CD4-positive, CD25-positive, alpha-beta regulatory T cell (primary cell): ENCODE measurements around the gene QDPR. TPM values are rescaled to one million over a fixed set of nuclear protein-coding genes. Genes with fewer than 3 reads are reported as not detected.

Experiments used
- ATAC-seq, 2 donors: fragments of 150-1000 bp; cut with Tn5 transposase; one replicate each; pipeline ENCODE4 v1.10.0; 2021; ENCODE audit warnings: low read depth in 2 of 2, moderate number of reproducible peaks in 2 of 2, moderate library complexity in 1 of 2
- DNase-seq, 3 donors: peaks; one replicate each; pipeline versions ENCODE4 v3.0.0 to v3.0.0-alpha.2; 2012 to 2022; ENCODE audit warnings: mixed read lengths in 1 of 3
- H3K27ac ChIP-seq: one replicate; pipeline ENCODE4 v1.7.0; 2013; ENCODE audit warnings: mild to moderate bottlenecking, low read length; ENCODE audit not compliant: insufficient read depth, poor library complexity, severe bottlenecking
- H3K27me3 ChIP-seq: one replicate; pipeline ENCODE4 v1.7.0; 2013; ENCODE audit warnings: low read length; ENCODE audit not compliant: control insufficient read depth, insufficient read depth
- H3K36me3 ChIP-seq: one replicate; pipeline ENCODE4 v1.7.0; 2013; ENCODE audit warnings: mild to moderate bottlenecking, low read length, moderate library complexity; ENCODE audit not compliant: control insufficient read depth, insufficient read depth
- H3K4me1 ChIP-seq: 2 replicates; pipeline ENCODE4 v1.7.0; 2013; ENCODE audit warnings: mild to moderate bottlenecking, low read length; ENCODE audit not compliant: insufficient read depth, control insufficient read depth, poor library complexity, severe bottlenecking
- H3K4me3 ChIP-seq: one replicate; pipeline ENCODE4 v1.7.0; 2013; ENCODE audit warnings: low read depth, mild to moderate bottlenecking, low read length, moderate library complexity
- H3K9me3 ChIP-seq, 2 experiments: 1 replicate in 1 of 2; 2 replicates in 1 of 2; pipeline ENCODE4 v1.7.0; 2013; ENCODE audit warnings: low read length in 2 of 2, mild to moderate bottlenecking in 1 of 2, moderate library complexity in 1 of 2; ENCODE audit not compliant: control insufficient read depth in 2 of 2
- H3K27ac Mint-ChIP-seq, 3 donors: one replicate each; pipeline ENCODE4 v1.8.0; 2020 to 2022; ENCODE audit warnings: mild to moderate bottlenecking in 3 of 3, mixed read lengths in 3 of 3, moderate library complexity in 2 of 3
- H3K27me3 Mint-ChIP-seq: one replicate; pipeline ENCODE4 v1.8.0; 2022; ENCODE audit warnings: mild to moderate bottlenecking, mixed read lengths
- H3K36me3 Mint-ChIP-seq: one replicate; pipeline ENCODE4 v1.8.0; 2020; ENCODE audit warnings: mixed read lengths
- H3K4me1 Mint-ChIP-seq, 4 donors: one replicate each; pipeline ENCODE4 v1.8.0; 2020 to 2022; ENCODE audit warnings: mixed read lengths in 4 of 4, mild to moderate bottlenecking in 1 of 4
- H3K4me3 Mint-ChIP-seq, 4 donors: one replicate each; pipeline ENCODE4 v1.8.0; 2020 to 2022; ENCODE audit warnings: mild to moderate bottlenecking in 4 of 4, mixed read lengths in 4 of 4, moderate library complexity in 3 of 4
- H3K9me3 Mint-ChIP-seq, 7 donors: one replicate each; pipeline ENCODE4 v1.8.0; 2020 to 2022; ENCODE audit warnings: mixed read lengths in 7 of 7, mild to moderate bottlenecking in 3 of 7, moderate library complexity in 2 of 7
- polyA plus RNA-seq, 4 donors: library from polyadenylated mRNA; unstranded; fragments of 300-500 nt; fragmentation: Illumina TruSeq; gene quantifications; one replicate each; pipeline ENCODE4 v1.2.3, GENCODE V29; 2021
- total RNA-seq: library from RNA; stranded (reverse); gene quantifications from one replicate; pipeline ENCODE4 v1.2.3, GENCODE V29; 2022

Gene QDPR
- total and polyA plus RNA-seq, 5 donors from 2014 or later: 7.0 to 42.8 (median 28.7) TPM

GRCh38 chr4:17511509-17511949 is 361 bp downstream of the QDPR start:
- Mint-ChIP-seq H3K27ac (peak overlapping the region; percentile 76 to 87 (median 84)), H3K4me1 (peaks cover 7 to 41% (median 31%) of the 10 kb centered on the region in 4 donors), H3K36me3 (peaks cover 12% of the 10 kb centered on the region), H3K9me3 (no peaks in the 10 kb centered on the region), H3K4me3 (peak overlapping the region; percentile 88 to 98 (median 90)), H3K27me3 (peaks cover 10% of the 10 kb centered on the region)
- peak; percentile 56 to 62 for ATAC-seq
- peaks cover 6% of the 10 kb centered on the region for H3K36me3 ChIP-seq
- H3K4me1 ChIP-seq: peaks cover 16% of the 10 kb centered on the region
- H3K27ac ChIP-seq: no peak overlapping the region
- H3K4me3 ChIP-seq: peak overlapping the region; percentile 93
- H3K9me3 ChIP-seq: no peaks in the 10 kb centered on the region
- peaks cover 8% of the 10 kb centered on the region for H3K27me3 ChIP-seq
- DNase-seq: peak in 2 of 3 donors; percentile 3 to 70

- Mint-ChIP-seq H3K4me3 (peak overlapping the region; percentile 88 to 98 (median 90)), H3K9me3 (no peaks in the 10 kb centered on the region), H3K27me3 (peaks cover 9% of the 10 kb centered on the region), H3K4me1 (peaks cover 7 to 45% (median 31%) of the 10 kb centered on the region in 4 donors), H3K36me3 (peaks cover 13% of the 10 kb centered on the region), H3K27ac (peak overlapping the region in 2 of 3 donors; percentile 76 to 84)
- peaks cover 7% of the 10 kb centered on the region for H3K27me3 ChIP-seq
- H3K9me3 ChIP-seq: no peaks in the 10 kb centered on the region
- DNase-seq: no peak
- H3K4me3 ChIP-seq: peak overlapping the region; percentile 93
- H3K27ac ChIP-seq: no peak overlapping the region
- ATAC-seq: no peak
- H3K4me1 ChIP-seq: peaks cover 16% of the 10 kb centered on the region
- peaks cover 6% of the 10 kb centered on the region for H3K36me3 ChIP-seq
These were observed 839 bp downstream of the QDPR start for GRCh38 chr4:17511051-17511450.

- Histone ChIP-seq H3K36me3 (peaks cover 6% of the 10 kb centered on the region), H3K4me3 (peak overlapping the region; percentile 93), H3K27me3 (peaks cover 2% of the 10 kb centered on the region), H3K27ac (no peak overlapping the region), H3K4me1 (peaks cover 16% of the 10 kb centered on the region), H3K9me3 (no peaks in the 10 kb centered on the region)
- Mint-ChIP-seq H3K27me3 (peaks cover 9% of the 10 kb centered on the region), H3K36me3 (peaks cover 13% of the 10 kb centered on the region), H3K27ac (peak overlapping the region in 1 of 3 donors; percentile 45), H3K9me3 (no peaks in the 10 kb centered on the region), H3K4me1 (peaks cover 7 to 48% (median 33%) of the 10 kb centered on the region in 4 donors), H3K4me3 (peak overlapping the region; percentile 85 to 98 (median 90))
- DNase-seq (no peak), ATAC-seq (no peak)
These were observed 1.3 kb downstream of the QDPR start for GRCh38 chr4:17510582-17510981.

GRCh38 chr4:17504081-17504480 is 7.8 kb downstream of the QDPR start:
- Histone ChIP-seq H3K36me3 (peaks cover 55% of the 10 kb centered on the region), H3K9me3 (no peaks in the 10 kb centered on the region), H3K27ac (no peak overlapping the region), H3K27me3 (no peaks in the 10 kb centered on the region), H3K4me3 (no peak overlapping the region), H3K4me1 (no peaks in the 10 kb centered on the region)
- H3K27ac Mint-ChIP-seq: no peak overlapping the region
- H3K4me1 Mint-ChIP-seq: peaks cover 9 to 29% (median 12%) of the 10 kb centered on the region in 4 donors
- no peak overlapping the region for H3K4me3 Mint-ChIP-seq
- DNase-seq: no peak
- H3K27me3 Mint-ChIP-seq: no peaks in the 10 kb centered on the region
- no peaks in the 10 kb centered on the region for H3K9me3 Mint-ChIP-seq
- ATAC-seq: no peak
- peaks cover 46% of the 10 kb centered on the region for H3K36me3 Mint-ChIP-seq

GRCh38 chr4:17502756-17503155 is 9.1 kb downstream of the QDPR start:
- H3K27ac ChIP-seq: no peak overlapping the region
- Mint-ChIP-seq H3K27me3 (no peaks in the 10 kb centered on the region), H3K27ac (no peak overlapping the region), H3K36me3 (peaks cover 58% of the 10 kb centered on the region), H3K9me3 (no peaks in the 10 kb centered on the region), H3K4me1 (peaks cover 5 to 30% (median 10%) of the 10 kb centered on the region in 4 donors), H3K4me3 (no peak overlapping the region)
- H3K9me3 ChIP-seq: no peaks in the 10 kb centered on the region
- ATAC-seq (no peak), DNase-seq (no peak)
- H3K4me3 ChIP-seq: no peak overlapping the region
- H3K4me1 ChIP-seq: no peaks in the 10 kb centered on the region
- peaks cover 59% of the 10 kb centered on the region for H3K36me3 ChIP-seq
- no peaks in the 10 kb centered on the region for H3K27me3 ChIP-seq

- Mint-ChIP-seq H3K36me3 (peaks cover 55% of the 10 kb centered on the region), H3K27me3 (no peaks in the 10 kb centered on the region), H3K9me3 (no peaks in the 10 kb centered on the region), H3K27ac (peak overlapping the region in 1 of 3 donors; percentile 61), H3K4me1 (peaks cover 2 to 14% (median 7%) of the 10 kb centered on the region in 4 donors), H3K4me3 (no peak overlapping the region)
- H3K27ac ChIP-seq: no peak overlapping the region
- no peak for DNase-seq
- no peaks in the 10 kb centered on the region for H3K4me1 ChIP-seq
- no peaks in the 10 kb centered on the region for H3K27me3 ChIP-seq
- H3K36me3 ChIP-seq: peaks cover 58% of the 10 kb centered on the region
- H3K9me3 ChIP-seq: no peaks in the 10 kb centered on the region
- ATAC-seq: no peak
- no peak overlapping the region for H3K4me3 ChIP-seq
These were observed 11.3 kb downstream of the QDPR start for GRCh38 chr4:17500574-17500973.

GRCh38 chr4:17497890-17498523 is 13.9 kb downstream of the QDPR start:
- no peak overlapping the region for H3K4me3 Mint-ChIP-seq
- no peaks in the 10 kb centered on the region for H3K27me3 Mint-ChIP-seq
- H3K27ac Mint-ChIP-seq: peak overlapping the region in 1 of 3 donors; percentile 5
- Histone ChIP-seq H3K4me1 (no peaks in the 10 kb centered on the region), H3K27ac (no peak overlapping the region), H3K36me3 (peaks cover 52% of the 10 kb centered on the region), H3K4me3 (no peak overlapping the region), H3K9me3 (no peaks in the 10 kb centered on the region), H3K27me3 (no peaks in the 10 kb centered on the region)
- no peaks in the 10 kb centered on the region for H3K9me3 Mint-ChIP-seq
- H3K4me1 Mint-ChIP-seq: peaks cover 0 to 5% (median 3%) of the 10 kb centered on the region in 4 donors
- no peak for DNase-seq
- peaks cover 46% of the 10 kb centered on the region for H3K36me3 Mint-ChIP-seq
- ATAC-seq: no peak
